ENCODE results near the gene S1PR3. TPM values are rescaled to one million over a fixed set of nuclear protein-coding genes. Genes with fewer than 3 reads are reported as not detected.

Gene S1PR3
- total and polyA plus RNA-seq, 3 donors from 2014 or later, result 4.5 to 7.2 (median 7.0) TPM

GRCh38 chr9:88996046-88996920 is 5.0 kb downstream of the S1PR3 start:
- 93 to 95% methylated on average over 11 to 14 of the region's 14 CpGs for WGBS, 2 donors
- no peaks in the 10 kb centered on the region for H3K36me3 ChIP-seq (ENCODE audit: low read depth, missing control alignments)
- no peaks in the 10 kb centered on the region for H3K9me3 ChIP-seq
- H3K27ac ChIP-seq, result no peak overlapping the region
- no peaks in the 10 kb centered on the region for H3K27me3 ChIP-seq
- DNase-seq, result no peak
- TF ChIP-seq POLR2A (IDR thresholded peaks at IDR 0.05), result no peak
- TF ChIP-seq, protein P1, sequence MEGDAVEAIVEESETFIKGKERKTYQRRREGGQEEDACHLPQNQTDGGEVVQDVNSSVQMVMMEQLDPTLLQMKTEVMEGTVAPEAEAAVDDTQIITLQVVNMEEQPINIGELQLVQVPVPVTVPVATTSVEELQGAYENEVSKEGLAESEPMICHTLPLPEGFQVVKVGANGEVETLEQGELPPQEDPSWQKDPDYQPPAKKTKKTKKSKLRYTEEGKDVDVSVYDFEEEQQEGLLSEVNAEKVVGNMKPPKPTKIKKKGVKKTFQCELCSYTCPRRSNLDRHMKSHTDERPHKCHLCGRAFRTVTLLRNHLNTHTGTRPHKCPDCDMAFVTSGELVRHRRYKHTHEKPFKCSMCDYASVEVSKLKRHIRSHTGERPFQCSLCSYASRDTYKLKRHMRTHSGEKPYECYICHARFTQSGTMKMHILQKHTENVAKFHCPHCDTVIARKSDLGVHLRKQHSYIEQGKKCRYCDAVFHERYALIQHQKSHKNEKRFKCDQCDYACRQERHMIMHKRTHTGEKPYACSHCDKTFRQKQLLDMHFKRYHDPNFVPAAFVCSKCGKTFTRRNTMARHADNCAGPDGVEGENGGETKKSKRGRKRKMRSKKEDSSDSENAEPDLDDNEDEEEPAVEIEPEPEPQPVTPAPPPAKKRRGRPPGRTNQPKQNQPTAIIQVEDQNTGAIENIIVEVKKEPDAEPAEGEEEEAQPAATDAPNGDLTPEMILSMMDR (IDR thresholded peaks at IDR 0.05), result no peak
- intact Hi-C loops (cut with DNase I; ENCODE audit: low total_unique reads), result no loop called here
- no peak overlapping the region for H3K4me3 ChIP-seq
- H3K4me1 ChIP-seq, result peaks cover 23% of the 10 kb centered on the region

DNA sequence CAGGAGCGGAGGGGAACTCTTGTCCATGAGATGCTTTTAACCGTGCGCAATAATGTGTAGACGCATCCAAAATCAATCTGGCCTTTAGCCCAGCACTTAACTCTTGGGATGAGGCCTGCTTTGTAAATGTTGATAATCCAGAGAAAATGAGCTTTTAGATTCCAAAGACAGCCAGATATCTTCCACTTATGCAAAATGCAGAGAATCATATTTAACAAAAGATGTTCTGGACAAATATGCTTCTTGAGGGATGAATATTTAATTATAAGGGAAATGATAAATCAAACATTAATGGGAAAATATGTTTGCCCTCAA is 5.6 kb downstream of the S1PR3 start:
- Histone ChIP-seq H3K27ac (no peak overlapping the region), H3K9me3 (no peaks in the 10 kb centered on the region), H3K36me3 (ENCODE audit: low read depth, missing control alignments) (no peaks in the 10 kb centered on the region), H3K27me3 (no peaks in the 10 kb centered on the region), H3K4me3 (no peak overlapping the region), H3K4me1 (peaks cover 20% of the 10 kb centered on the region)
- TF ChIP-seq, protein P1 (IDR thresholded peaks at IDR 0.05), result no peak
- TF ChIP-seq POLR2A (IDR thresholded peaks at IDR 0.05), result no peak
- intact Hi-C loops (cut with DNase I; ENCODE audit: low total_unique reads), result no loop called here
- DNase-seq, result no peak
- WGBS, 2 donors, result 83 to 87% methylated on average over 4 of the region's 4 CpGs

- Histone ChIP-seq H3K4me3 (no peak overlapping the region), H3K27ac (no peak overlapping the region), H3K4me1 (peaks cover 18% of the 10 kb centered on the region), H3K36me3 (ENCODE audit: low read depth, missing control alignments) (no peaks in the 10 kb centered on the region), H3K9me3 (no peaks in the 10 kb centered on the region), H3K27me3 (no peaks in the 10 kb centered on the region)
- no peak for TF ChIP-seq POLR2A (IDR thresholded peaks at IDR 0.05)
- TF ChIP-seq, protein P1 (IDR thresholded peaks at IDR 0.05), result no peak
- intact Hi-C loops (cut with DNase I; ENCODE audit: low total_unique reads), result no loop called here
- DNase-seq, result no peak
- 86 to 88% methylated on average over 4 to 8 of the region's 8 CpGs for WGBS, 2 donors
These were observed 6.4 kb downstream of the S1PR3 start for GRCh38 chr9:88997646-88998045.

GRCh38 chr9:88998503-88998902 is 7.2 kb downstream of the S1PR3 start:
- WGBS, 2 donors, result 34 to 51% methylated on average over 2 of the region's 2 CpGs
- no peak for DNase-seq
- Histone ChIP-seq H3K27ac (no peak overlapping the region), H3K27me3 (no peaks in the 10 kb centered on the region), H3K36me3 (ENCODE audit: low read depth, missing control alignments) (no peaks in the 10 kb centered on the region), H3K4me1 (peaks cover 18% of the 10 kb centered on the region), H3K4me3 (no peak overlapping the region), H3K9me3 (no peaks in the 10 kb centered on the region)
- TF ChIP-seq POLR2A (IDR thresholded peaks at IDR 0.05), result no peak
- TF ChIP-seq, protein P1 (IDR thresholded peaks at IDR 0.05), result no peak
- intact Hi-C loops (cut with DNase I; ENCODE audit: low total_unique reads), result no loop called here

GRCh38 chr9:88998911-88999310 is 7.6 kb downstream of the S1PR3 start:
- no peaks in the 10 kb centered on the region for H3K27me3 ChIP-seq
- H3K36me3 ChIP-seq (ENCODE audit: low read depth, missing control alignments), result no peaks in the 10 kb centered on the region
- peak; percentile 76 for DNase-seq
- 68 to 79% methylated on average over 6 to 9 of the region's 9 CpGs for WGBS, 2 donors
- no peak overlapping the region for H3K4me3 ChIP-seq
- intact Hi-C loops (cut with DNase I; ENCODE audit: low total_unique reads), result no loop called here
- no peak for TF ChIP-seq POLR2A (IDR thresholded peaks at IDR 0.05)
- TF ChIP-seq, protein P1 (IDR thresholded peaks at IDR 0.05), result no peak
- H3K9me3 ChIP-seq, result no peaks in the 10 kb centered on the region
- H3K4me1 ChIP-seq, result peaks cover 18% of the 10 kb centered on the region
- no peak overlapping the region for H3K27ac ChIP-seq

Measured in testis (tissue), 3 donors.